NOMO-1 treated with dmso at 0.1 percent for 144 hours (cell line): ENCODE results near the gene ZNF699.
"Not testable (repeated sequence)": the region's sequence is repeated elsewhere in the genome, so short reads cannot be mapped to it uniquely, and the experiment has no call there.

Experiments
- DNase-seq: peaks from one replicate; lab custom pipeline; 2025; ENCODE audit not compliant: unreplicated experiment; lab: John Stamatoyannopoulos, UW

Gene ZNF699

GRCh38 chr19:9289231-9289884, 20.3 kb downstream of the ZNF699 start:
- no peak for DNase-seq

GRCh38 chr19:9283485-9283884, 26.2 kb downstream of the ZNF699 start:
- not testable (repeated sequence) for DNase-seq

GRCh38 chr19:9251236-9251635, 58.4 kb downstream of the ZNF699 start:
- no peak for DNase-seq

GRCh38 chr19:9250630-9251029, 59.0 kb downstream of the ZNF699 start, which contains the start of gene OR7E24:
TSS of gene OR7E24 (plus strand) at chr19:9250930. CDS start at chr19:9251044, 114 bp downstream.
- no peak for DNase-seq
